H9 (cell line): ENCODE measurements around the gene TGFBR3L. TPM values are rescaled to one million over a fixed set of nuclear protein-coding genes. Genes with fewer than 3 reads are reported as not detected.
A peak's percentile ranks its signal among the peaks of the same experiment; 100 is the strongest.

Source experiments
- DNase-seq: peaks from one replicate; pipeline ENCODE4 v3.0.0-alpha.2; 2017
- H2AFZ ChIP-seq: one replicate; pipeline ENCODE4 v1.6.1; 2013; ENCODE audit warnings: mild to moderate bottlenecking, low read length, control low read depth, moderate library complexity
- H2AK5ac ChIP-seq: 2 replicates; pipeline ENCODE4 v1.6.1; 2013; ENCODE audit warnings: low read length, control low read depth, mixed read lengths; ENCODE audit not compliant: insufficient read length
- H2BK120ac ChIP-seq: one replicate; pipeline ENCODE4 v1.6.1; 2013; ENCODE audit warnings: low read depth, mild to moderate bottlenecking, low read length, control low read depth, inconsistent platforms; ENCODE audit not compliant: poor library complexity, severe bottlenecking
- H2BK12ac ChIP-seq: 2 replicates; pipeline ENCODE4 v1.6.1; 2013; ENCODE audit warnings: low read length, control low read depth, mixed read lengths, low read depth; ENCODE audit not compliant: insufficient read length
- H2BK15ac ChIP-seq: 2 replicates; pipeline ENCODE4 v1.6.1; 2013; ENCODE audit warnings: low read depth, low read length, control low read depth
- H2BK20ac ChIP-seq: one replicate; pipeline ENCODE4 v1.6.1; 2013; ENCODE audit warnings: low read depth, mild to moderate bottlenecking, low read length, control low read depth, inconsistent platforms; ENCODE audit not compliant: poor library complexity, severe bottlenecking
- H2BK5ac ChIP-seq: 2 replicates; pipeline ENCODE4 v1.6.1; 2013; ENCODE audit warnings: low read length, control low read depth, mixed read lengths; ENCODE audit not compliant: insufficient read length
- H3K14ac ChIP-seq: 2 replicates; pipeline ENCODE4 v1.6.1; 2013; ENCODE audit warnings: low read length, control low read depth; ENCODE audit not compliant: insufficient read depth
- H3K18ac ChIP-seq: 2 replicates; pipeline ENCODE4 v1.6.1; 2013; ENCODE audit warnings: low read depth, mild to moderate bottlenecking, mixed read lengths, low read length, control low read depth; ENCODE audit not compliant: insufficient read length
- H3K23ac ChIP-seq: 2 replicates; pipeline ENCODE4 v1.6.1; 2013; ENCODE audit warnings: low read length, control low read depth, mixed read lengths, low read depth; ENCODE audit not compliant: insufficient read length
- H3K23me2 ChIP-seq: 2 replicates; pipeline ENCODE4 v1.6.1; 2013; ENCODE audit warnings: low read depth, mild to moderate bottlenecking, mixed read lengths, low read length, control low read depth; ENCODE audit not compliant: insufficient read length, poor library complexity, severe bottlenecking
- H3K27ac ChIP-seq: 2 replicates; pipeline ENCODE4 v1.5.1; 2013; ENCODE audit warnings: low read length, control low read depth, mixed read lengths, low read depth; ENCODE audit not compliant: insufficient read length
- H3K27me3 ChIP-seq: 2 replicates; pipeline ENCODE4 v1.6.1; 2013; ENCODE audit warnings: low read length, control low read depth, inconsistent platforms; ENCODE audit not compliant: insufficient read depth
- H3K4ac ChIP-seq: 2 replicates; pipeline ENCODE4 v1.6.1; 2013; ENCODE audit warnings: low read depth, mild to moderate bottlenecking, control low read depth, inconsistent platforms, low read length, moderate library complexity
- H3K4me1 ChIP-seq: 2 replicates; pipeline ENCODE4 v1.6.1; 2013; ENCODE audit warnings: low read length, control low read depth, inconsistent platforms; ENCODE audit not compliant: insufficient read depth
- H3K4me2 ChIP-seq: 2 replicates; pipeline ENCODE4 v1.6.1; 2013; ENCODE audit warnings: low read length, control low read depth, mixed read lengths; ENCODE audit not compliant: insufficient read length, insufficient read depth
- H3K56ac ChIP-seq: 2 replicates; pipeline ENCODE4 v1.6.1; 2013; ENCODE audit warnings: low read depth, mild to moderate bottlenecking, mixed read lengths, low read length, control low read depth; ENCODE audit not compliant: insufficient read length
- H3K79me1 ChIP-seq: 2 replicates; pipeline ENCODE4 v1.6.1; 2013; ENCODE audit warnings: low read depth, mild to moderate bottlenecking, moderate library complexity, low read length, control low read depth, inconsistent platforms; ENCODE audit not compliant: insufficient read depth, poor library complexity, severe bottlenecking
- H3K79me2 ChIP-seq: 2 replicates; pipeline ENCODE4 v1.6.1; 2013; ENCODE audit warnings: low read length, control low read depth, inconsistent platforms; ENCODE audit not compliant: insufficient read depth
- H3K9ac ChIP-seq: 2 replicates; pipeline ENCODE4 v1.6.1; 2013; ENCODE audit warnings: low read length, control low read depth, mixed read lengths; ENCODE audit not compliant: insufficient read length; ENCODE audit errors: extremely low read depth
- H3K9me3 ChIP-seq: one replicate; pipeline ENCODE4 v1.6.1; 2013; ENCODE audit warnings: low read depth, low read length, inconsistent platforms; ENCODE audit not compliant: control insufficient read depth
- H3T11ph ChIP-seq: one replicate; pipeline ENCODE4 v1.6.1; 2013; ENCODE audit warnings: mild to moderate bottlenecking, low read length, control low read depth, inconsistent platforms
- H4K20me1 ChIP-seq: one replicate; pipeline ENCODE4 v1.6.1; 2013; ENCODE audit not compliant: control insufficient read depth, insufficient read length, insufficient read depth
- H4K5ac ChIP-seq: 2 replicates; pipeline ENCODE4 v1.6.1; 2013; ENCODE audit warnings: low read depth, mild to moderate bottlenecking, mixed read lengths, low read length, control low read depth; ENCODE audit not compliant: insufficient read length
- H4K8ac ChIP-seq: replicated peaks from 2 replicates; pipeline ENCODE4 v1.6.1; 2013; ENCODE audit warnings: low read length, control low read depth, mixed read lengths, low read depth; ENCODE audit not compliant: insufficient read length
- H4K91ac ChIP-seq: 2 replicates; pipeline ENCODE4 v1.6.1; 2013; ENCODE audit warnings: low read depth, mild to moderate bottlenecking, moderate library complexity, mixed read lengths, low read length, control low read depth; ENCODE audit not compliant: insufficient read length
- H3K27ac Mint-ChIP-seq, 3 experiments: 2 replicates in 2 of 3; 3 replicates in 1 of 3; pipeline ENCODE4 v1.8.0; 2020 to 2021; ENCODE audit warnings: mixed read lengths in 3 of 3, mild to moderate bottlenecking in 1 of 3, moderate library complexity in 1 of 3
- H3K27me3 Mint-ChIP-seq: 2 replicates; pipeline ENCODE4 v1.8.0; 2021; ENCODE audit warnings: low read depth, mild to moderate bottlenecking, moderate library complexity, mixed read lengths
- H3K36me3 Mint-ChIP-seq, 3 experiments: 2 replicates in 2 of 3; 3 replicates in 1 of 3; pipeline ENCODE4 v1.8.0; 2020 to 2021; ENCODE audit warnings: low read depth in 3 of 3, mixed read lengths in 3 of 3; ENCODE audit not compliant: insufficient read depth in 1 of 3
- H3K4me1 Mint-ChIP-seq, 2 experiments: 2 replicates each; pipeline ENCODE4 v1.8.0; 2020; ENCODE audit warnings: mixed read lengths in 2 of 2
- H3K4me3 Mint-ChIP-seq, 2 experiments: 2 replicates in 1 of 2; 3 replicates in 1 of 2; pipeline ENCODE4 v1.8.0; 2020 to 2021; ENCODE audit warnings: mild to moderate bottlenecking in 2 of 2, mixed read lengths in 2 of 2, moderate library complexity in 1 of 2
- H3K9me3 Mint-ChIP-seq, 2 experiments: 2 replicates in 1 of 2; 3 replicates in 1 of 2; pipeline ENCODE4 v1.8.0; 2020; ENCODE audit warnings: mild to moderate bottlenecking in 2 of 2, mixed read lengths in 2 of 2, moderate library complexity in 1 of 2
- CTCF ChIP-seq: fragments of 200-600 bp; sonication (generic); conservative IDR thresholded peaks from 3 replicates; pipeline ENCODE4 v1.8.0; 2021; ENCODE audit warnings: antibody characterized with exemption, mild to moderate bottlenecking
- WGBS: extraction: QIAGEN DNeasy Blood & Tissue Kit; methylation state at CpG from one replicate; pipeline ENCODE4 v1.1.7; 2013; ENCODE audit warnings: missing lambda C conversion rate, low lambda C conversion rate, mixed read lengths; ENCODE audit not compliant: insufficient read length; ENCODE audit errors: extremely low coverage; 5-methylcytosine and 5-hydroxymethylcytosine counted together
- total RNA-seq: library from RNA; stranded (reverse); gene quantifications from 2 replicates; pipeline ENCODE4 v1.2.1, GENCODE V29; 2021

The TGFBR3L gene
- total RNA-seq, 1 experiment from 2014 or later, result 5.5 TPM

GRCh38 chr19:7926727-7927604 is 12.3 kb downstream of the TGFBR3L start:
- no peaks in the 10 kb centered on the region for H3K27me3 Mint-ChIP-seq
- Histone ChIP-seq H3K79me2 (no peaks in the 10 kb centered on the region), H2BK120ac (no peak overlapping the region), H3K56ac (no peak overlapping the region), H3K9ac (no peak overlapping the region), H3K23me2 (no peaks in the 10 kb centered on the region), H2AFZ (no peak overlapping the region), H3K18ac (no peak overlapping the region), H2AK5ac (no peak overlapping the region), H3T11ph (no peak overlapping the region), H4K20me1 (no peaks in the 10 kb centered on the region), H3K14ac (no peak overlapping the region; the same call in 1 of the 2 replicates), H4K5ac (no peak overlapping the region), H3K79me1 (no peaks in the 10 kb centered on the region), H3K23ac (no peak overlapping the region), H3K4me2 (no peak overlapping the region), H4K91ac (no peak overlapping the region), H2BK12ac (no peak overlapping the region), H4K8ac (no peak overlapping the region), H2BK20ac (no peak overlapping the region), H3K4ac (no peak overlapping the region), H3K27ac (no peak overlapping the region), H2BK15ac (no peak overlapping the region), H3K27me3 (no peaks in the 10 kb centered on the region), H2BK5ac (no peak overlapping the region), H3K4me1 (0 out of 2 replicates have a peak, but pooled peaks cover 4% of the 10 kb centered on the region), H3K9me3 (no peaks in the 10 kb centered on the region)
- no peak for DNase-seq
- H3K27ac Mint-ChIP-seq, result no peak overlapping the region
- H3K4me1 Mint-ChIP-seq, result peaks cover 6 to 11% of the 10 kb centered on the region in 2 experiments
- H3K36me3 Mint-ChIP-seq, result peaks cover 5 to 43% (median 23%) of the 10 kb centered on the region in 3 experiments; a peak in 6 of 7 replicates
- peak overlapping the region; percentile 60 to 85 for H3K4me3 Mint-ChIP-seq
- no peaks in the 10 kb centered on the region for H3K9me3 Mint-ChIP-seq
- no CpG with 5 or more reads among the region's 32 CpGs for WGBS
- TF ChIP-seq CTCF, result no peak
